H1 (cell line): ENCODE measurements around the gene P2RY11. TPM values are rescaled to one million over a fixed set of nuclear protein-coding genes. Genes with fewer than 3 reads are reported as not detected.
A peak's percentile ranks its signal among the peaks of the same experiment; 100 is the strongest.

Experiments used
- CTCF ChIA-PET: fragments of 300-600 bp; sonication (Branson Sonifier 250); formaldehyde crosslinking; loops from one replicate; lab custom pipeline; 2021; ENCODE audit not compliant: partially characterized antibody; lab: Charles Lee
- POLR2A ChIA-PET: fragments of 300-600 bp; sonication (Branson Sonifier 250); formaldehyde crosslinking; loops from one replicate; lab custom pipeline; 2021; ENCODE audit warnings: inconsistent platforms; ENCODE audit not compliant: partially characterized antibody; lab: Charles Lee
- DNase-seq, 2 experiments: peaks; one replicate each; pipeline versions ENCODE4 v3.0.0 to v3.0.0-alpha.2; 2010 to 2022; ENCODE audit warnings: low spot score in 2 of 2, low read depth in 1 of 2, mixed read lengths in 1 of 2
- FAIRE-seq: peaks from 2 replicates; lab custom pipeline; 2011; peaks lifted over from hg19 to GRCh38; lab: Jason Lieb, UNC
- H2AFZ ChIP-seq: 2 replicates; pipeline ENCODE4 v1.8.1; 2012; ENCODE audit warnings: low read length, inconsistent platforms
- H2AK5ac ChIP-seq: 2 replicates; pipeline ENCODE4 v1.6.1; 2013; ENCODE audit warnings: low read depth, low read length
- H2BK120ac ChIP-seq: replicated peaks from 2 replicates; pipeline ENCODE3; 2013; ENCODE audit warnings: low read depth, low read length, inconsistent platforms
- H2BK12ac ChIP-seq: 2 replicates; pipeline ENCODE4 v1.6.1; 2013; ENCODE audit warnings: low read depth, low read length
- H2BK15ac ChIP-seq: 2 replicates; pipeline ENCODE4 v1.6.1; 2013; ENCODE audit warnings: low read length
- H2BK20ac ChIP-seq: 2 replicates; pipeline ENCODE4 v1.6.1; 2013; ENCODE audit warnings: low read length
- H2BK5ac ChIP-seq: 2 replicates; pipeline ENCODE4 v1.6.1; 2013; ENCODE audit warnings: low read depth, low read length
- H3K14ac ChIP-seq: 2 replicates; pipeline ENCODE4 v1.6.1; 2013; ENCODE audit warnings: inconsistent platforms; ENCODE audit not compliant: insufficient read length
- H3K18ac ChIP-seq: 2 replicates; pipeline ENCODE4 v1.6.1; 2013; ENCODE audit warnings: low read length; ENCODE audit errors: extremely low read depth
- H3K23ac ChIP-seq: 2 replicates; pipeline ENCODE4 v1.6.1; 2013; ENCODE audit warnings: inconsistent platforms; ENCODE audit not compliant: insufficient read length
- H3K23me2 ChIP-seq: 2 replicates; pipeline ENCODE4 v1.6.1; 2013; ENCODE audit warnings: low read depth, low read length
- H3K27ac ChIP-seq: 2 replicates; pipeline ENCODE4 v1.6.1; 2011; ENCODE audit warnings: low read depth, low read length, inconsistent platforms
- H3K27me3 ChIP-seq, 4 experiments: replicated peaks in 1 of 4; 1 replicate in 1 of 4; 2 replicates in 3 of 4; pipeline versions ENCODE4 v1.6.1 to v1.8.1; 2011 to 2013; ENCODE audit warnings: low read length in 3 of 4, mild to moderate bottlenecking in 3 of 4, inconsistent platforms in 2 of 4, mixed read lengths in 2 of 4, moderate library complexity in 1 of 4; ENCODE audit not compliant: control insufficient read depth in 3 of 4, insufficient read depth in 3 of 4; ENCODE audit errors: extremely low read depth in 1 of 4
- H3K36me3 ChIP-seq, 4 experiments: 2 replicates each; pipeline versions ENCODE4 v1.6.1 to v1.8.1; 2011 to 2013; ENCODE audit warnings: mild to moderate bottlenecking in 4 of 4, low read length in 3 of 4, moderate library complexity in 2 of 4, control low read depth in 1 of 4, inconsistent platforms in 1 of 4; ENCODE audit not compliant: insufficient read depth in 4 of 4, control insufficient read depth in 2 of 4
- H3K4ac ChIP-seq: replicated peaks from 2 replicates; pipeline ENCODE3; 2013; ENCODE audit warnings: low read length, low read depth, mixed read lengths, inconsistent platforms; ENCODE audit not compliant: insufficient read length
- H3K4me1 ChIP-seq, 4 experiments: replicated peaks in 1 of 4; 1 replicate in 1 of 4; 2 replicates in 3 of 4; pipeline versions ENCODE4 v1.6.1 to v1.8.1; 2011 to 2013; ENCODE audit warnings: low read length in 3 of 4, inconsistent platforms in 2 of 4, mixed read lengths in 1 of 4; ENCODE audit not compliant: insufficient read depth in 4 of 4, control insufficient read depth in 3 of 4
- H3K4me2 ChIP-seq, 2 experiments: 2 replicates each; pipeline versions ENCODE4 v1.6.1 to v1.8.1; 2011 to 2013; ENCODE audit warnings: low read depth in 2 of 2, low read length in 2 of 2, control low read depth in 1 of 2, inconsistent platforms in 1 of 2, mild to moderate bottlenecking in 1 of 2; ENCODE audit not compliant: insufficient read depth in 1 of 2
- H3K4me3 ChIP-seq, 4 experiments: fragments of 200-600, 300-600 bp in 1 of 4; sonication (generic), shearing (Covaris generic), sonication (Bioruptor Twin) in 1 of 4; 2 replicates each; pipeline versions ENCODE4 v1.5.1 to v1.8.1; 2011 to 2016; ENCODE audit warnings: low read length in 4 of 4, low read depth in 3 of 4, control low read depth in 2 of 4, inconsistent platforms in 2 of 4, mild to moderate bottlenecking in 2 of 4, mixed read lengths in 1 of 4, moderate library complexity in 1 of 4; ENCODE audit not compliant: insufficient read depth in 2 of 4; ENCODE audit errors: extremely low read depth in 1 of 4
- H3K56ac ChIP-seq: replicated peaks from 2 replicates; pipeline ENCODE3; 2013; ENCODE audit warnings: low read depth, mild to moderate bottlenecking, mixed read lengths, low read length, inconsistent platforms; ENCODE audit not compliant: insufficient read length
- H3K79me1 ChIP-seq: 2 replicates; pipeline ENCODE4 v1.6.1; 2013; ENCODE audit warnings: low read depth, low read length, control low read depth
- H3K79me2 ChIP-seq, 2 experiments: 2 replicates each; pipeline versions ENCODE4 v1.6.1 to v1.8.1; 2012 to 2013; ENCODE audit warnings: low read length in 2 of 2, mild to moderate bottlenecking in 2 of 2, inconsistent platforms in 1 of 2; ENCODE audit not compliant: insufficient read depth in 2 of 2, control insufficient read depth in 1 of 2
- H3K9ac ChIP-seq, 4 experiments: replicated peaks in 1 of 4; 1 replicate in 1 of 4; 2 replicates in 3 of 4; pipeline versions ENCODE4 v1.6.1 to v1.8.1; 2011 to 2013; ENCODE audit warnings: low read depth in 3 of 4, low read length in 3 of 4, control low read depth in 2 of 4, mild to moderate bottlenecking in 2 of 4, moderate library complexity in 2 of 4, inconsistent platforms in 1 of 4; ENCODE audit errors: extremely low read depth in 1 of 4
- H3K9me3 ChIP-seq, 2 experiments: 2 replicates each; pipeline versions ENCODE4 v1.6.1 to v1.8.1; 2012 to 2013; ENCODE audit warnings: mild to moderate bottlenecking in 2 of 2, moderate library complexity in 2 of 2, control low read depth in 1 of 2, inconsistent platforms in 1 of 2, low read depth in 1 of 2, low read length in 1 of 2, mixed read lengths in 1 of 2; ENCODE audit not compliant: insufficient read depth in 2 of 2
- H4K20me1 ChIP-seq, 2 experiments: replicated peaks in 1 of 2; 2 replicates each; pipeline versions ENCODE3 to v1.8.1; 2011 to 2013; ENCODE audit warnings: inconsistent platforms in 2 of 2, low read length in 2 of 2, mild to moderate bottlenecking in 1 of 2; ENCODE audit not compliant: insufficient read depth in 2 of 2, control insufficient read depth in 1 of 2
- H4K5ac ChIP-seq: 2 replicates; pipeline ENCODE4 v1.6.1; 2013; ENCODE audit warnings: low read length, low read depth, mixed read lengths, inconsistent platforms; ENCODE audit not compliant: insufficient read length
- H4K8ac ChIP-seq: 2 replicates; pipeline ENCODE4 v1.8.0; 2013; ENCODE audit warnings: mild to moderate bottlenecking, moderate library complexity, low read length, inconsistent platforms; ENCODE audit not compliant: insufficient read depth; ENCODE audit errors: extremely low read depth
- H4K91ac ChIP-seq: replicated peaks from 2 replicates; pipeline ENCODE3; 2013; ENCODE audit warnings: low read length, mixed read lengths, inconsistent platforms; ENCODE audit not compliant: insufficient read length
- ATF3 ChIP-seq: IDR thresholded peaks from 2 replicates; pipeline ENCODE4 v1.6.1; 2011; ENCODE audit warnings: low read depth, mild to moderate bottlenecking, low read length; ENCODE audit not compliant: insufficient read depth
- CHD2 ChIP-seq: IDR thresholded peaks from 2 replicates; pipeline ENCODE4 v1.6.1; 2012; ENCODE audit warnings: low read length, improper control_type of control experiment
- NANOG ChIP-seq: IDR thresholded peaks from 2 replicates; pipeline ENCODE4 v1.6.1; 2011; ENCODE audit warnings: low read length, low read depth, mild to moderate bottlenecking, inconsistent platforms; ENCODE audit not compliant: insufficient read depth, poor library complexity, severe bottlenecking
- TAF7 ChIP-seq: optimal IDR thresholded peaks from 2 replicates; pipeline ENCODE3; 2011; ENCODE audit warnings: low read depth, mild to moderate bottlenecking, inconsistent platforms, low read length, moderate library complexity, borderline replicate concordance
- WGBS, 2 experiments: shearing (Covaris generic) in 1 of 2; methylation state at CpG; one replicate each; pipeline versions ENCODE4 v1.1.6 to v1.1.7; 2013 to 2015; ENCODE audit warnings: low lambda C conversion rate in 2 of 2, mixed read lengths in 2 of 2, inconsistent platforms in 1 of 2, low coverage in 1 of 2, missing lambda C conversion rate in 1 of 2; ENCODE audit not compliant: insufficient replicate concordance in 2 of 2, insufficient coverage in 1 of 2, insufficient read length in 1 of 2; ENCODE audit errors: extremely low coverage in 1 of 2, missing lambda C conversion rate in 1 of 2; 5-methylcytosine and 5-hydroxymethylcytosine counted together
- polyA plus RNA-seq, 7 experiments: library from polyadenylated mRNA; depleted of rRNA in 3 of 7; stranded (reverse) in 5 of 7; unstranded in 2 of 7; fragments of >200 nt in 5 of 7; fragments of 200-250 nt in 2 of 7; gene quantifications; 1 replicate in 5 of 7; 2 replicates in 1 of 7; 4 replicates in 1 of 7; pipeline versions ENCODE4 v1.2.1 to v1.2.3, GENCODE V29; 2011 to 2013; ENCODE audit warnings: missing spikeins in 2 of 7, mixed read lengths in 2 of 7
- total RNA-seq: library from RNA; stranded (reverse); fragmentation: NEBNext Ultra II Directional; extraction: Animal tissue kit (Norgen Biotek cat#: 25700); gene quantifications from 2 replicates; pipeline ENCODE4 v1.2.1, GENCODE V29; 2021

The P2RY11 gene
- total and polyA plus RNA-seq, 2 of the 8 experiments (the other 6 are each of a cell fraction or from before 2014, with no cell fraction given), result 9.2 to 18.0 TPM

GRCh38 chr19:10107817-10108367 is 3.6 kb upstream of the P2RY11 start:
- 86% methylated on average over 14 of the region's 14 CpGs; no CpG with 5 or more reads in 1 of the 2 experiments for WGBS, 2 experiments
- Histone ChIP-seq H3K4me3 (peak overlapping the region in 1 of 4 experiments; percentile 95; a peak in 1 of 8 replicates), H4K8ac (peak overlapping the region; percentile 51; the same call in 1 of the 2 replicates), H3K4ac (no peak overlapping the region), H2BK12ac (no peak overlapping the region), H3K36me3 (peaks cover 28 to 44% (median 37%) of the 10 kb centered on the region in 4 experiments), H2AFZ (no peak overlapping the region), H3K23me2 (0 out of 2 replicates have a peak, but pooled peaks cover 4% of the 10 kb centered on the region), H3K14ac (no peak overlapping the region), H3K27me3 (no peaks in the 10 kb centered on the region), H4K5ac (no peak overlapping the region), H2BK15ac (no peak overlapping the region), H3K79me1 (peaks cover 8% of the 10 kb centered on the region; the same call in 1 of the 2 replicates), H2AK5ac (no peak overlapping the region), H3K9me3 (no peaks in the 10 kb centered on the region), H2BK5ac (no peak overlapping the region), H2BK20ac (no peak overlapping the region), H3K79me2 (peaks cover 6 to 25% of the 10 kb centered on the region in 2 experiments; a peak in 3 of 4 replicates), H4K91ac (no peak overlapping the region), H3K4me2 (peak overlapping the region in 1 of 2 experiments; percentile 89; a peak in 1 of 4 replicates), H4K20me1 (peaks cover 5 to 21% of the 10 kb centered on the region in 2 experiments), H3K27ac (no peak overlapping the region), H2BK120ac (no peak overlapping the region), H3K9ac (no peak overlapping the region; a peak in 1 of 7 replicates), H3K18ac (no peak overlapping the region), H3K23ac (no peak overlapping the region), H3K4me1 (peaks cover 0 to 4% (median 3%) of the 10 kb centered on the region in 4 experiments; a peak in 5 of 7 replicates), H3K56ac (no peak overlapping the region)
- ChIA-PET CTCF (interaction anchor here (0.7 to 2.5 kb wide), 7 partner anchors 8 to 176 kb away, joined by 3 to 8 read pairs (median 3); partner anchors contain the start of gene EIF3G), POLR2A (interaction anchor here (0.6 to 16.9 kb wide), 10 partner anchors 14 to 276 kb away, joined by 3 to 412 read pairs (median 3); partner anchors contain the start of genes EIF3G and P2RY11)
- FAIRE-seq (no peak), DNase-seq (no peak)
- TF ChIP-seq ATF3 (no peak), CHD2 (no peak), NANOG (no peak), TAF7 (no peak)
